Ovary (tissue), 9 donors: ENCODE measurements around the gene TEDC2. TPM values are rescaled to one million over a fixed set of nuclear protein-coding genes. Genes with fewer than 3 reads are reported as not detected.

Experiments used
- DNase-seq, 5 donors: peaks; one replicate each; pipeline ENCODE4 v3.0.0-alpha.2; 2019 to 2020
- H3K27ac ChIP-seq, 2 donors: fragments of 200-600 bp; one replicate each; pipeline versions ENCODE4 v1.5.1 to v1.8.0; 2019 to 2022
- H3K27me3 ChIP-seq: fragments of 200-600 bp; one replicate; pipeline ENCODE4 v1.8.0; 2022
- H3K36me3 ChIP-seq: fragments of 200-600 bp; sonication (generic); one replicate; pipeline ENCODE4 v1.5.1; 2019
- H3K4me1 ChIP-seq: one replicate; pipeline ENCODE4 v1.8.1; 2013; ENCODE audit warnings: mild to moderate bottlenecking, moderate library complexity; ENCODE audit not compliant: insufficient read depth
- H3K4me3 ChIP-seq: fragments of 200-600 bp; sonication (generic); one replicate; pipeline ENCODE4 v1.5.1; 2017
- H3K9me3 ChIP-seq, 2 donors: fragments of 200-600 bp in 1 of 2; sonication (generic) in 1 of 2; one replicate each; pipeline versions ENCODE4 v1.5.1 to v1.8.1; 2013 to 2019; ENCODE audit warnings: mild to moderate bottlenecking in 1 of 2, moderate library complexity in 1 of 2
- EP300 ChIP-seq: sonication (generic); formaldehyde crosslinking; IDR thresholded peaks from one replicate; pipeline ENCODE4 v1.6.1; 2017; ENCODE audit warnings: antibody characterized with exemption
- POLR2A ChIP-seq: fragments of 450-650 bp; IDR thresholded peaks from one replicate; pipeline ENCODE4 v1.6.1; 2017; ENCODE audit warnings: antibody characterized with exemption, mild to moderate bottlenecking, moderate library complexity
- WGBS, 3 donors: extraction: QIAGEN DNeasy Blood & Tissue Kit in 1 of 3; methylation state at CpG; one replicate each; pipeline versions ENCODE4 v1.1.5 to v1.1.7; 2013 to 2017; 5-methylcytosine and 5-hydroxymethylcytosine counted together
- intact Hi-C, 4 donors: fragments of 100-400 bp; cut with DNase I; formaldehyde crosslinking; loops; one replicate each; pipeline versions ENCODE4 v1.11.0 to v1.15.1; 2022 to 2023
- microRNA-seq, 3 donors: library from miRNA; unstranded; fragments of <30 nt; microRNA quantifications; one replicate each; pipeline versions ENCODE4 to v1.2.0, GENCODE V29; 2019 to 2020
- polyA plus RNA-seq, 2 donors: library from polyadenylated mRNA; stranded (reverse); fragments of 200-250 nt in 1 of 2; fragments of 350-450 nt in 1 of 2; fragmentation: Illumina TruSeq in 1 of 2; extraction: RNeasy Lipid Tissue Mini Kit (QIAGEN cat#74804) in 1 of 2; gene quantifications; one replicate each; pipeline ENCODE4 v1.2.3, GENCODE V29; 2013 to 2014
- small RNA-seq: library from RNA; depleted of rRNA; stranded (forward); fragments of <200 nt; gene quantifications from one replicate; pipeline ENCODE3, GENCODE V24; 2016
- total RNA-seq, 7 donors: library from RNA; depleted of rRNA in 2 of 7; stranded (reverse); fragments of >200 nt in 2 of 7; fragmentation: NEBNext Ultra II Directional in 3 of 7; extraction: Animal tissue kit (Norgen Biotek cat#: 25700) in 3 of 7; gene quantifications; one replicate each; pipeline versions ENCODE4 v1.1.0 to v1.2.4, GENCODE V29; 2016 to 2023
- donor health status: DM: no; HTN: no; CAD: no; lungs with moderate emphysema.
- donor health status: DM: no; HTN: no; CAD: no.
- donor health status: Bipolar disorder and iron deficiency.
- donor health status: DM: yes; HTN: yes; CAD: no.
- donor health status: DM: no; HTN: no; CAD: no.
- donor health status: DM: yes; HTN: yes; CAD: no.

TEDC2 gene
- total and polyA plus RNA-seq, 9 donors: 0.38 to 2.0 (median 1.3) TPM; not detected in 3

DNA sequence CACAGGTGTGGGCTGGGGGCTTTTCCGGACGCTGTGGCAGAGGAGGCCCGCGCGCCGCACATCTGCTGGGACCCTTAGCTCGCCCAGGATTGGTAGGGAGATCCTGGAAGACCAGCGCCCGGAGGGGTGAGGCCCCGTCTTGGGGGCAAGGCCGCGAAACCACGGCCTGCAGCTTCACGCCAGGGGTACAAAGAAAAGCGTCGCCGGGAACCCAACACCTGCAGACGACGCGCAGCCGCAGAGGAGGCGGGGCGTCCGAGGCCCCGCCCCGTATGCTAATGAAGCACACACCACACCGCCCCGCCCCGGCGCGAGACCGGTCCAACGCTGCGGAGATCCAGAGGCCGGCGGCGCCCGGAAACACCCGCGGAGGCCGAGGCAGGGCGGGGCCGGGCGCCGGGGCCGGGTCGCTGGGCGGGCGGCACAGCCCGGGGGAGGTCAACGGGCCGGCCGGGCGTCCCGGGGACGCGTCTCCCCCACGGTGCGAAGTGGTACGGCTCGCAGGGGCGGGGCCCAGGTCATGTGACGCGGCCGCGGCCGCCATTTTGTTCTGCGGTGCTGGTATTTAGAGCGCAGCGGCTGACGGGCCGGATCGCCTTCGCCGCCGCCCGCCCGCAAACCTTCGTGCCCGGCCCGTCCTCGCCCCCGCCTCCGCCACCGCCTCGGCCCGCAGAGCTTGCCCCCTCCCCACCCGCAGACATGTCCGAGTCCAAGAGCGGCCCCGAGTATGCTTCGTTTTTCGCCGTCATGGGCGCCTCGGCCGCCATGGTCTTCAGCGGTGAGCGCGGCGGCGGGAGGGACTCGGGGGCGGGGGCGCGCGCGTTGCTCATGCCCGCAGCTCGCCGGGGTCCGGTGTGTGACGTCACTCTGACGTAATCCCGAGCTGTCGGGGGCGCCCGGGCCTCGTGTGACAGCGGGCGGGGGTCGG, 53.8 kb downstream of the TEDC2 start, which contains the start of gene ATP6V0C:
Gene ATP6V0C, plus strand, starts transcription at position 548 of the 928 bp plus-strand sequence. Its CDS starts 152 bp downstream, at position 700.
- Histone ChIP-seq H3K9me3 (no peaks in the 10 kb centered on the region), H3K27me3 (no peaks in the 10 kb centered on the region), H3K36me3 (no peaks in the 10 kb centered on the region), H3K4me1 (peaks cover 23% of the 10 kb centered on the region), H3K4me3 (peak within 1 kb of the TSS; percentile 92), H3K27ac (peak within 1 kb of the TSS; percentile 94 to 96)
- intact Hi-C loops: no loop called here
- peak; percentile 87 for TF ChIP-seq POLR2A
- TF ChIP-seq EP300: no peak
- 1 to 2% (median 1%) methylated on average over 53 to 122 of the region's 122 CpGs for WGBS, 3 donors
- DNase-seq: peak; percentile 89 to 95 (median 93)

Small RNAs within 50 kb of the gene (microRNA-seq; reads per million reads assigned to microRNA genes)
- gene MIR6767: 0 reads per million in 3 donors
- 0 reads per million in 3 donors for gene MIR6768

Small RNAs within 50 kb of the gene (small RNA-seq; reads per million reads assigned to genes)
- not detected for gene MIR6768

Other genes starting within 250 kb of the TEDC2 start
- gene BRICD5, start 249.2 kb upstream of the TEDC2 start, total RNA-seq: 1 to 10 TPM; 3.2 to 8.3 (median 6.4) TPM
- gene BRICD5, start 249.2 kb upstream of the TEDC2 start, polyA plus RNA-seq: 1 to 10 TPM in 1 of 2 donors, under 1 TPM in 1; 0.37 to 4.1 TPM
- 10 to 100 TPM in 1 of 7 donors, 1 to 10 TPM in 6; 5.0 to 12.3 (median 7.5) TPM for gene PGP, start 245.3 kb upstream of the TEDC2 start, total RNA-seq
- gene PGP, start 245.3 kb upstream of the TEDC2 start, polyA plus RNA-seq: 1 to 10 TPM; 2.5 to 5.2 TPM
- 10 to 100 TPM; 18.3 to 26.2 (median 22.7) TPM for gene E4F1, start 236.5 kb upstream of the TEDC2 start, total RNA-seq
- 10 to 100 TPM in 1 of 2 donors, under 1 TPM in 1; 0.58 to 23.5 TPM for gene E4F1, start 236.5 kb upstream of the TEDC2 start, polyA plus RNA-seq
- 1 to 10 TPM in 1 of 7 donors, under 1 TPM in 6; 0.37 to 1.1 (median 0.75) TPM for gene DNASE1L2, start 223.7 kb upstream of the TEDC2 start, total RNA-seq
- under 1 TPM in 1 of 2 donors, not detected in 1; 0.69 TPM for gene DNASE1L2, start 223.7 kb upstream of the TEDC2 start, polyA plus RNA-seq
- gene ECI1, start 208.5 kb upstream of the TEDC2 start, total RNA-seq: 10 to 100 TPM; 39.0 to 66.3 (median 51.3) TPM
- gene ECI1, start 208.5 kb upstream of the TEDC2 start, polyA plus RNA-seq: 10 to 100 TPM in 1 of 2 donors, 1 to 10 TPM in 1; 3.1 to 48.1 TPM
- gene RNPS1, start 192.0 kb upstream of the TEDC2 start, total RNA-seq: 100 to 1,000 TPM in 6 of 7 donors, 10 to 100 TPM in 1; 78.0 to 172 (median 153) TPM
- 100 to 1,000 TPM in 1 of 2 donors, 10 to 100 TPM in 1; 85.2 to 138 TPM for gene RNPS1, start 192.0 kb upstream of the TEDC2 start, polyA plus RNA-seq
- 10 to 100 TPM in 2 of 7 donors, 1 to 10 TPM in 5; 2.0 to 11.3 (median 6.9) TPM for gene ABCA3, start 119.4 kb upstream of the TEDC2 start, total RNA-seq
- 1 to 10 TPM; 2.7 to 6.9 TPM for gene ABCA3, start 119.4 kb upstream of the TEDC2 start, polyA plus RNA-seq
- gene CCNF, start 30.7 kb upstream of the TEDC2 start, total RNA-seq: 1 to 10 TPM; 1.4 to 2.5 (median 2.0) TPM
- gene CCNF, start 30.7 kb upstream of the TEDC2 start, polyA plus RNA-seq: 1 to 10 TPM in 1 of 2 donors, under 1 TPM in 1; 0.87 to 1.1 TPM
- under 1 TPM in 3 of 7 donors, not detected in 4; 0.12 to 0.34 (median 0.26) TPM for gene NTN3, start 11.2 kb downstream of the TEDC2 start, total RNA-seq
- gene NTN3, start 11.2 kb downstream of the TEDC2 start, polyA plus RNA-seq: under 1 TPM in 1 of 2 donors, not detected in 1; 0.13 TPM
- 1 to 10 TPM; 2.5 to 8.1 (median 6.7) TPM for gene TBC1D24, start 15.0 kb downstream of the TEDC2 start, total RNA-seq
- 1 to 10 TPM; 1.9 to 2.3 TPM for gene TBC1D24, start 15.0 kb downstream of the TEDC2 start, polyA plus RNA-seq
- gene ATP6V0C, start 53.8 kb downstream of the TEDC2 start, total RNA-seq: 100 to 1,000 TPM in 5 of 7 donors, 10 to 100 TPM in 2; 34.8 to 143 (median 119) TPM
- 100 to 1,000 TPM in 1 of 2 donors, 10 to 100 TPM in 1; 82.6 to 119 TPM for gene ATP6V0C, start 53.8 kb downstream of the TEDC2 start, polyA plus RNA-seq
- gene AMDHD2, start 60.3 kb downstream of the TEDC2 start, total RNA-seq: 10 to 100 TPM; 14.5 to 28.7 (median 26.9) TPM
- 10 to 100 TPM in 1 of 2 donors, under 1 TPM in 1; 0.47 to 25.6 TPM for gene AMDHD2, start 60.3 kb downstream of the TEDC2 start, polyA plus RNA-seq
- gene CEMP1, start 71.3 kb downstream of the TEDC2 start, total RNA-seq: 1 to 10 TPM in 1 of 7 donors, under 1 TPM in 3, not detected in 3; 0.36 to 1.0 (median 0.41) TPM
- gene CEMP1, start 71.3 kb downstream of the TEDC2 start, polyA plus RNA-seq: under 1 TPM in 1 of 2 donors, not detected in 1; 0.33 TPM
- gene PDPK1, start 77.9 kb downstream of the TEDC2 start, total RNA-seq: 10 to 100 TPM; 19.1 to 53.2 (median 37.4) TPM
- gene PDPK1, start 77.9 kb downstream of the TEDC2 start, polyA plus RNA-seq: 10 to 100 TPM; 14.6 to 27.2 TPM
- 10 to 100 TPM; 12.4 to 19.8 (median 14.3) TPM for gene KCTD5, start 222.4 kb downstream of the TEDC2 start, total RNA-seq
- 10 to 100 TPM; 12.2 to 12.4 TPM for gene KCTD5, start 222.4 kb downstream of the TEDC2 start, polyA plus RNA-seq